Transverse colon (tissue), 4 donors: Measurements from ENCODE around the gene NRIP3. TPM values are rescaled to one million over a fixed set of nuclear protein-coding genes. Genes with fewer than 3 reads are reported as not detected.
"Not testable (repeated sequence)": the region's sequence is repeated elsewhere in the genome, so short reads cannot be mapped to it uniquely, and the experiment has no call there.

Source experiments
- DNase-seq: peaks from one replicate; pipeline ENCODE4 v3.0.0-alpha.2; 2019
- H3K27ac ChIP-seq, 4 donors: fragments of 200-600 bp; sonication (generic); 2 replicates each; pipeline ENCODE4 v1.5.1; 2016 to 2018; ENCODE audit warnings: inconsistent platforms in 4 of 4
- H3K27me3 ChIP-seq: fragments of 200-600 bp; sonication (generic); 2 replicates; pipeline ENCODE4 v1.5.1; 2017; ENCODE audit warnings: inconsistent platforms
- H3K36me3 ChIP-seq, 4 donors: fragments of 200-600 bp; sonication (generic); 2 replicates each; pipeline ENCODE4 v1.5.1; 2017 to 2019; ENCODE audit warnings: inconsistent platforms in 4 of 4
- H3K4me1 ChIP-seq, 4 donors: fragments of 200-600 bp; sonication (generic); 2 replicates each; pipeline ENCODE4 v1.5.1; 2017 to 2020; ENCODE audit warnings: inconsistent platforms in 4 of 4
- H3K4me3 ChIP-seq, 4 donors: fragments of 200-600 bp; sonication (generic); 1 replicate in 1 of 4; 2 replicates in 3 of 4; pipeline versions ENCODE4 v1.5.1 to v1.6.1; 2017 to 2019; ENCODE audit warnings: inconsistent platforms in 4 of 4
- H3K9me3 ChIP-seq, 2 donors: fragments of 200-600 bp; sonication (generic); 2 replicates each; pipeline ENCODE4 v1.5.1; 2017 to 2019; ENCODE audit warnings: inconsistent platforms in 2 of 2
- CTCF ChIP-seq, 5 experiments: fragments of 200-600 bp in 3 of 5; fragments of 450-650 bp in 2 of 5; sonication (generic) in 3 of 5; IDR thresholded peaks; 1 replicate in 2 of 5; 2 replicates in 3 of 5; pipeline ENCODE4 v1.5.1; 2016 to 2017; ENCODE audit warnings: antibody characterized with exemption in 5 of 5, inconsistent platforms in 3 of 5, mild to moderate bottlenecking in 2 of 5, moderate library complexity in 1 of 5
- EP300 ChIP-seq: sonication (generic); formaldehyde crosslinking; IDR thresholded peaks from one replicate; pipeline ENCODE4 v1.6.1; 2017; ENCODE audit warnings: antibody characterized with exemption, low read depth
- POLR2A ChIP-seq: fragments of 450-650 bp; IDR thresholded peaks from one replicate; pipeline ENCODE4 v1.6.1; 2016; ENCODE audit warnings: antibody characterized with exemption, mild to moderate bottlenecking, moderate library complexity
- POLR2AphosphoS5 ChIP-seq, 3 donors: sonication (generic); formaldehyde crosslinking; IDR thresholded peaks; one replicate each; pipeline ENCODE4 v1.6.1; 2016; ENCODE audit warnings: antibody characterized with exemption in 3 of 3
- WGBS, 2 donors: methylation state at CpG; one replicate each; pipeline ENCODE4 v1.1.5; 2018; ENCODE audit warnings: low coverage in 1 of 2; 5-methylcytosine and 5-hydroxymethylcytosine counted together
- in situ Hi-C, 4 donors: fragments of 200-750 bp; cut with MboI; loops; one replicate each; pipeline versions ENCODE4 v1.15.0 to v1.15.1; 2017; ENCODE audit warnings: low sequenced_read_pairs in 3 of 4, low pct_ligation_motif_present in 1 of 4, low pct_unique_long_range_greater_than_20kb in 1 of 4
- intact Hi-C: fragments of 100-400 bp; cut with DNase I; formaldehyde crosslinking; loops from one replicate; pipeline ENCODE4 v1.15.1; 2023; ENCODE audit warnings: low total_unique reads
- total RNA-seq, 4 donors: library from RNA; depleted of rRNA; stranded (reverse); fragments of >200 nt; gene quantifications; one replicate each; pipeline ENCODE4 v1.1.0, GENCODE V29; 2016

NRIP3 gene
- total RNA-seq, 4 donors from 2014 or later: 0.82 to 1.9 TPM; not detected in 2

GRCh38 chr11:8989453-8989852 lies 14.3 kb downstream of the NRIP3 start:
- intact Hi-C loops: no loop called here
- H3K9me3 ChIP-seq: no peaks in the 10 kb centered on the region

GRCh38 chr11:8988329-8989234 lies 15.2 kb downstream of the NRIP3 start:
- 58% methylated on average over 3 of the region's 3 CpGs; no CpG with 5 or more reads in 1 of the 2 donors for WGBS, 2 donors
- H3K4me1 ChIP-seq: no peaks in the 10 kb centered on the region
- no peak for TF ChIP-seq POLR2AphosphoS5 (IDR thresholded peaks at IDR 0.05)
- no peak for TF ChIP-seq POLR2A
- no peak for TF ChIP-seq EP300
- TF ChIP-seq CTCF (IDR thresholded peaks at IDR 0.05): no peak
- H3K36me3 ChIP-seq: no peaks in the 10 kb centered on the region
- intact Hi-C loops (no loop called here), in situ Hi-C loops (no loop called here)
- DNase-seq: no peak
- no peak overlapping the region for H3K27ac ChIP-seq
- no peak overlapping the region for H3K4me3 ChIP-seq
- H3K9me3 ChIP-seq: no peaks in the 10 kb centered on the region
- H3K27me3 ChIP-seq: no peaks in the 10 kb centered on the region

More at GRCh38 chr11:8989453-8989852, 14.3 kb downstream of the NRIP3 start:
- Histone ChIP-seq H3K27me3 (no peaks in the 10 kb centered on the region), H3K27ac (no peak overlapping the region), H3K4me3 (no peak overlapping the region), H3K4me1 (no peaks in the 10 kb centered on the region), H3K36me3 (no peaks in the 10 kb centered on the region)
- no peak for DNase-seq
- WGBS, 2 donors: 86% methylated on average over 1 of the region's 1 CpG
- no peak for TF ChIP-seq CTCF (IDR thresholded peaks at IDR 0.05)
- no peak for TF ChIP-seq POLR2AphosphoS5 (IDR thresholded peaks at IDR 0.05)
- in situ Hi-C loops: no loop called here

- 82 to 83% methylated on average over 1 to 2 of the region's 2 CpGs for WGBS, 2 donors
- no peak for DNase-seq
- Histone ChIP-seq H3K27ac (no peak overlapping the region), H3K36me3 (no peaks in the 10 kb centered on the region), H3K4me3 (no peak overlapping the region), H3K9me3 (no peaks in the 10 kb centered on the region), H3K4me1 (no peaks in the 10 kb centered on the region), H3K27me3 (no peaks in the 10 kb centered on the region)
- in situ Hi-C loops: no loop called here
- TF ChIP-seq POLR2AphosphoS5 (IDR thresholded peaks at IDR 0.05): no peak
- intact Hi-C loops: no loop called here
Observed at GRCh38 chr11:8987446-8987845, 16.4 kb downstream of the NRIP3 start.

- DNase-seq, H3K27ac ChIP-seq, intact Hi-C loops, H3K36me3 ChIP-seq, H3K9me3 ChIP-seq, in situ Hi-C loops, H3K4me3 ChIP-seq, H3K4me1 ChIP-seq, H3K27me3 ChIP-seq: not testable (repeated sequence)
- WGBS, 2 donors: 89 to 100% methylated on average over 1 to 6 of the region's 6 CpGs
Observed at GRCh38 chr11:8986772-8987171, 17.0 kb downstream of the NRIP3 start.

GRCh38 chr11:8985462-8985861 lies 18.3 kb downstream of the NRIP3 start:
- 92 to 94% methylated on average over 2 to 5 of the region's 5 CpGs for WGBS, 2 donors
- in situ Hi-C loops: no loop called here
- TF ChIP-seq EP300 (no peak), POLR2A (no peak), CTCF (IDR thresholded peaks at IDR 0.05) (no peak), POLR2AphosphoS5 (IDR thresholded peaks at IDR 0.05) (no peak)

More at GRCh38 chr11:8985462-8985861, 18.3 kb downstream of the NRIP3 start:
- no peaks in the 10 kb centered on the region for H3K36me3 ChIP-seq
- DNase-seq: no peak
- H3K27me3 ChIP-seq: no peaks in the 10 kb centered on the region
- no peaks in the 10 kb centered on the region for H3K4me1 ChIP-seq
- H3K4me3 ChIP-seq: no peak overlapping the region
- H3K27ac ChIP-seq: no peak overlapping the region
- intact Hi-C loops: no loop called here
- no peaks in the 10 kb centered on the region for H3K9me3 ChIP-seq
